NCI-H2196 treated with DMSO at 0.1 percent for 48 hours (cell line): ENCODE results near the gene GALNT5.
"Not testable (repeated sequence)": the region's sequence is repeated elsewhere in the genome, so short reads cannot be mapped to it uniquely, and the experiment has no call there.

ENCODE experiments used
- DNase-seq: peaks from one replicate; lab custom pipeline; 2025; ENCODE audit not compliant: unreplicated experiment; lab: John Stamatoyannopoulos, UW

The GALNT5 gene

GRCh38 chr2:157257312-157258252, at the start of gene GALNT5:
Gene GALNT5 (plus strand): TSS chr2:157257705. CDS start chr2:157258083, 378 bp downstream.
- DNase-seq, result no peak

- DNase-seq, result no peak
Measured at GRCh38 chr2:157216286-157216965, 41.1 kb upstream of the GALNT5 start.

GRCh38 chr2:157217409-157217808, 40.1 kb upstream of the GALNT5 start:
- no peak for DNase-seq

- DNase-seq, result no peak
Measured at GRCh38 chr2:157218911-157219310, 38.6 kb upstream of the GALNT5 start.

- DNase-seq, result no peak
Measured at GRCh38 chr2:157220502-157220901, 37.0 kb upstream of the GALNT5 start.

GRCh38 chr2:157221394-157221988, 36.0 kb upstream of the GALNT5 start:
- DNase-seq, result no peak

- no peak for DNase-seq
Measured at GRCh38 chr2:157223624-157224205, 33.8 kb upstream of the GALNT5 start.

GRCh38 chr2:157224448-157224847, 33.1 kb upstream of the GALNT5 start:
- DNase-seq, result not testable (repeated sequence)

GRCh38 chr2:157227592-157227991, 29.9 kb upstream of the GALNT5 start:
- DNase-seq, result no peak

GRCh38 chr2:157228946-157229345, 28.6 kb upstream of the GALNT5 start:
- DNase-seq, result no peak

GRCh38 chr2:157229572-157229971, 27.9 kb upstream of the GALNT5 start:
- DNase-seq, result no peak

- DNase-seq, result no peak
Measured at GRCh38 chr2:157231476-157231875, 26.0 kb upstream of the GALNT5 start.

GRCh38 chr2:157233506-157233905, 24.0 kb upstream of the GALNT5 start:
- no peak for DNase-seq

- DNase-seq, result no peak
Measured at GRCh38 chr2:157236404-157236803, 21.1 kb upstream of the GALNT5 start.

- DNase-seq, result no peak
Measured at GRCh38 chr2:157238296-157238695, 19.2 kb upstream of the GALNT5 start.

- DNase-seq, result no peak
Measured at GRCh38 chr2:157244691-157245090, 12.8 kb upstream of the GALNT5 start.

GRCh38 chr2:157245144-157245840, 12.2 kb upstream of the GALNT5 start:
- DNase-seq, result no peak

GRCh38 chr2:157245846-157246764, 11.4 kb upstream of the GALNT5 start:
- DNase-seq, result no peak

- DNase-seq, result no peak
Measured at GRCh38 chr2:157246765-157247407, 10.6 kb upstream of the GALNT5 start.
